HG02642 (cell line): Measurements from ENCODE around the gene RCAN1.
A peak's percentile ranks its signal among the peaks of the same experiment; 100 is the strongest.

Experiments used
- ATAC-seq: cut with Tn5 transposase; IDR thresholded peaks from one replicate; pipeline ENCODE4 v1.9.1; 2021; ENCODE audit warnings: mild to moderate bottlenecking; ENCODE audit not compliant: unreplicated experiment, poor library complexity

The RCAN1 gene

GRCh38 chr21:34521561-34521960 lies 93.4 kb downstream of the RCAN1 start:
- no peak for ATAC-seq

- ATAC-seq, result no peak
Measured at GRCh38 chr21:34520764-34521508, 94.0 kb downstream of the RCAN1 start.

DNA sequence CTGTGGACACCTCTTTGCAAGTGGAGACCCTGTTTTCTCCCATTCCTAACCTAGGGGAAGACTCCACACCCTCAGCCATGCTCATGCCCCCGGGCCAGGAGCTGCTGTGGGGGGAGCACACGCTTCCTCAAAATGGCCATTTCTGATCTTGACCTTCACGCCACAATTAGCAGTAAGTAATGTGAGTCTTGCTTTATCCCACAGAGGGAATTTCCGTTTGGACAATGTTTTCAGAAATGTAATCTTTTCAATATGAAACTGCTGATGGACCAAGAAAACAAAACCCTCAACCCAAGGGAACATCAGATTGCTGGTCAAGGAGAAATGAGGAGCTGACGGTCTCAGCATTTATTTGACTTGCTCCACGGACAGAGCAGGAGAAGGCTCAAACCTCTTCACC lies 94.6 kb downstream of the RCAN1 start:
- ATAC-seq, result no peak

- ATAC-seq, result no peak
Measured at GRCh38 chr21:34519694-34520093, 95.2 kb downstream of the RCAN1 start.

DNA sequence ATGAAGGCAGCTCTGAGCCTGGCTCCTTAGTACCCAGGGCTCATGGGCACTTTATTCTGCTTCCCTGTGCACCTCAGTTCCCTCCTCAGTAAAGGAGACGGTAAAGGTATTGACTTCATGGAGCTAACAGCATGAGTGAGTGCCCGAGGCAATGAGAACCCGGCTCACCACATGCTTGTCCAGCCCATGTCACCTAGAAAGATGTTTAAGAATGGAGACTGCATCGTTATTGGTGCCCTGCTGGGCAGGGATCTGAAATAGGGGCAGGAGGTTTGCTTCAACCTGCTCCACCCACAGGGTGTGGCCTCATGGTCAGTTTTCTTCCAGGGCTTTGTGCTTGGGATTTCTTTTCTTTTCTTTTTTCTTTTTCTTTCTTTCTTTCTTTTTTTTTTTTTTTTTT lies 95.9 kb downstream of the RCAN1 start:
- no peak for ATAC-seq

DNA sequence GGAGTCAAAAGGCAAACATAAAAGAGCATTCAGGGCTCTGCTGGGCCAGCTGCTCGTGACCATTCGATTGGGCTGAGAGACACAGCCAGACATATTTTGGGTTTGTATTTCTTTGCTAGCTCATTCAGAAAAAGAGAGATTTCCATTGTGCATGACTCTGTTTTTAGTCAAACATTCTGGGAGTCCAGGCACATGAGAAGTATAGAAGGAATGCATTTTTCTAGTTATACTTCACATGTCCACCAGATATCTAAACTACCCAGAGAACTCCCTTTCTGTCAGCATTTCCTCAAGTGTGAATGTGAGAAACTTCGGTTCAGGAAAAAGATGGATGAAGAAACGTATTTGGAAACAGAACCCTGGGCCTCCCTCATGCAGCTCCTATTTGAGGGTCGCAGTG lies 96.6 kb downstream of the RCAN1 start:
- no peak for ATAC-seq

DNA sequence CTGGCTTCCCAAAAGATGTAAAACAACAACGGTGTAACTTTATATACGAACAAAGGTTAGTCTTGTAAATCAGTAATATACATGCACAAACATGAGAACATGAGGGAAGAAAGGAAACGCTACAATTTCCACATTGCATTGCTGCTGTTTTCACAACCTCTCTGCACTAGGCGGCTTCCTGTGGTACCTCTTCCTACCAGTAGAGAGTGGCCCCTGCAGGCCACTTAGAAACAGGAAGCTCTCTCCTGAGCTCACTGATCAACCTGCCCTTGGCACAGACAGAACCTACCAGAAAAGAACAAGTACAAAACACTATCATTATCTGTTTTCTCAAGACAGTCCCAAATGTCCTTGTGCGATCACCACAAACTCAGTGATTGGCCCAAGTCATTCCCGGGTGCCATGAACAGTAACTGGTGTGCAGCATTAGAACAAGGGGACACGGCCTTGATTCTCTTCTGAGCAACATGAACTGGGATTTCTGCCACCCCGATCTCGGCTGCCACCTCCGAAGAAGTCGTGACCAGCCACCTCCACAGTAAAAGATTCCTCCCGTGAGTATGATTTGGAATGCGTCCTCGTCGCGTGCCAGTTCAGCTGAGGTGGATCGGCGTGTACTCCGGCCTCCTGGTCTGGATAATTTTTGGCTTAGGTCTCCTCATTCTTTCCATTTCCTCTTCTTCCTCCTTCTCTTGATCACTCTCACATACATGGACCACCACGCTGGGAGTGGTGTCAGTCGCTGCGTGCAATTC lies 97.2 kb downstream of the RCAN1 start:
- ATAC-seq, result no peak

- no peak for ATAC-seq
Measured at GRCh38 chr21:34517039-34517438, 97.9 kb downstream of the RCAN1 start.

DNA sequence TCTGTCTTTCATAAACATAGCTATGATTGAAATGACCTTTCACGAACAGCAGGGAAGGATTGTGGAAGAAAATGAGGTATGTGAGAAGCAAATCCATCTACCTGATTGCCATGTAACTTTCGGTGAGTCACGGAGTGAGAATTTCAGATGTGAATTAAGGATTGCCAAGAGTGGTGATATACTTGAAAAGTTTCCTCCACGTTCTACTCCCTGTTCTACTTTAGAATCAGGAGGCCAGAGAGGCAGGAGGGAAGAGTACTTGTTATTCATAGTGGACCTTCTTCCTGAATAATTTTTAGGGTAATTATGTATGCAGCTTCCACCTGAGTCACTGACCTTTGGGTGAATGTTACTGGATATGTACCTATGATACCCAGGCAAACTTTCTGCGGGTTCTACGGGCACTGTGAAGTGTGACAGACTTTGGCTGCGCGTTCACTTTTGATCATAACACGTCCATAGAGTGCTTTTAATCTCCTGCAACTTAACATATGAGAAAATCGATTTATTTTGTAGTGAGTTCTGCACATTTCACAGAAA lies 100.3 kb downstream of the RCAN1 start:
- no peak for ATAC-seq

GRCh38 chr21:34513129-34513675 lies 101.7 kb downstream of the RCAN1 start:
- ATAC-seq, result no peak

DNA sequence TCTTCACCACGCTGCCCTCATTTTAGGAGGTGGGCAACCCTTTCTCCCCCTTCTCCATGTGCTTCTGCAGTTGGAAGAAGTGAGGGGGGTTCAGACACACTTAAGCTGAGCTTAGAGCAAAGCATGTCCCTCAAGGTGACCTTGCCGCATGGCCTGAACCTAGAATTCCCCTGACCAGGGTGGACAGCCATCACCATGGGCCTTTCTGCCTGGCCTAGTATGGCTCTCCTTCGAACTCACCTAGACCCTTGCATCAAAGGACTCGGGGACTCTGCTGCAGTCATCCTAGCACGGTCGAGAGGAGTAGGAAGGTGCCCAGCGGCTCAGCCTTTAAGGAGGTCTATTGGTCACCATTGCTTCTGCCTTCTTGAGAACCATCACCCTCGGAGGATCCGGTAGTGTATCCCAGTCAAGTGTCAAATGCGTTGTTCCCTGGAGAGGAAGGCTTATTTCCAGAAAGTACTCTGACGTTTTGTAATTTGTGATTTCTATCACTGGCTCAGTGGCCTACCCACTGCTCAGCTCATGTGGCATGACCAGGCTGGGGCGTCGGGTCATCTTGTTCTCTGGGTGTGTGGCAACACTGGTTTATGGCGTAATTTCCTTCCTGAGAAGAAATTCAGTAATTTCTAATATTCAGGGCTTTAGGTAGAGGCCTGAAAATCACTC lies 103.0 kb downstream of the RCAN1 start, which contains the start of gene KCNE1:
KCNE1 (minus strand) TSS at position 424 of the 669 bp plus-strand sequence. CDS start 62,576 bp downstream, outside the sequence.
- ATAC-seq, result no peak

DNA sequence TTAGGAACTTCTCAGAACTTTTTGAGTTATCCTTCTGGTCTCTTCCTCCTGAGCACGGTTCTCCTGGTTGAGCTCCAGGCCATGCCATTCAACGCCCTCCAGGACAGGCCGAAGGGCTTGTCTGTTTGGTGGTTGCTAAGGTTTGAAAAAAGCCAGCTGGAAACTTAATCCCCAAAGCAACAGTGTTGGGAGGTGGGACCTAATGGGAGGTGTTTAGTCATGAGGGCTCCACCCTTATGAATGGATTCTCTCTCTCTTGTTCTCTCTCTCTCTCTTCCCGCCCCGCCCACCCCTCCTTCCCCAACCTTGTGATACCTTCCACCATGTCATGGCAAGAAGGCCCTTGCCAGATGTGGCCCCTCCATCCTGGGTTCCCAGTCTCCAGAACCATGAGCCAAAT lies 103.7 kb downstream of the RCAN1 start:
- ATAC-seq, result no peak

DNA sequence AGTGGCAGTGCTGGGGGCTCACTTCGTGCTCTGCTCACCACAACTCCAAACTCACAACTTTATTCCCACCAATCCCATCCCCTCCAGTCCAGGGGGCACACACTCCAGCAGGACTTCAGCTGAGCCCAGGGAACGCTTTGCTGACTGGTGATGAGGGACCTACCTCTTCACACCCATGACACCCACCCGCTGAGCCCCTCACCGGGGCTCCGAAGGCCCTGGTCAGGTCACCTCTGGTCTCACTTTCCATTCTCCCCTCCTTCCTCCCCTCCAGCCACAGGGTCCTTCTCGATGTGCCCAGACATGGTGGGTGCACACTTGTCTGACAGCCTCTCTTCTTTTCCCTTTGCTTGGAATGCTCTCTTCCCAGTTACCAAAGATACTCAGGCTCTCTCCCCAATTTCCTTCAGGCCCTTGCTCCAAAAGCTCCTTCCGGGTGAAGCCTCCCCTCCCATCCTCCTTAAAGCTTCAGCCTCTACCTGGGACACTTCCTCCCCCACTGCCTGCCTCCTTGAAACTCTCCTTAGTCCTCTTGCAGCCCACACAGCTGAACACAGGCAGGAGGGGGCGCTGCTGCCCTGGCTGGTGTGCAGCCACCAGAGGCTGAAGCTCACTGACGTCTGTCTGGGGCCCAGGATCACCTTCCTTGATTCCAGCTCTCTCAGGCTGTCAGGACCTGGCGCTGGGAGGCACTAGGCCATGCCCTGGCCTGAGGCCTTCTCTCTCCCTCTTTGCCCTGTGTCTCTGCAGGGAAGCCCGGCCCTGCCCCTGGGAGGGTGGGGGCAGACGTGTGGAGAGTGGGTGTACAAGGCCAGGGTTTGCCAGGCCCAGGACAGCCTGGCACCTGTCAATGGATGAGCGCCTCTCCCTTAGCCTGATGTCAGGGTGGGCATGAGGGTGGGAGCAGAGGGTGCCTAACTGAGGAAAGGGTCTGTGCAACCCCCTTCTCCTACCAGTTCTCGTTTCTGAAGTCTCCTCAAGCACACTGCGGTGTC lies 104.5 kb downstream of the RCAN1 start:
- ATAC-seq, result peak; percentile 64

DNA sequence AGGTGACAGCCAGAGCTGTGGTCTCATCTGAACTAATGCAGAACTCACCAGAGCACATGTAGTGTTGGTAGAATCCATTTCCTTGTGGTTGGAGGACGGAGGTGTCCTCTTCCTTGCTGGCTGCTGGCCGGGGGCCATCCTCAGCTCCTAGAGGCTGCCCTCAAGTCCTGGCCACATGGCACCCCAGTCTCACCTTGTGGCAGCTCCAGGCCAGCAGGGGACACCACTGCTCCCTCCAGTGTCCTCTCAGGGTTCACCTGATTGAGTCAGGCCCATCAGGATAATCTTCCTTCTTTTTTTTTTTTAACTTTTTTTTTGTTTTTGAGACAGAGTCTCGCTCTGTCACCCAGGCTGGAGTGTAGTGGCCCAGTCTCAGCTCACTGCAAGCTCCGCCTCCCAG lies 105.8 kb downstream of the RCAN1 start:
- ATAC-seq, result no peak

GRCh38 chr21:34504595-34504994 lies 110.3 kb downstream of the RCAN1 start:
- ATAC-seq, result no peak

DNA sequence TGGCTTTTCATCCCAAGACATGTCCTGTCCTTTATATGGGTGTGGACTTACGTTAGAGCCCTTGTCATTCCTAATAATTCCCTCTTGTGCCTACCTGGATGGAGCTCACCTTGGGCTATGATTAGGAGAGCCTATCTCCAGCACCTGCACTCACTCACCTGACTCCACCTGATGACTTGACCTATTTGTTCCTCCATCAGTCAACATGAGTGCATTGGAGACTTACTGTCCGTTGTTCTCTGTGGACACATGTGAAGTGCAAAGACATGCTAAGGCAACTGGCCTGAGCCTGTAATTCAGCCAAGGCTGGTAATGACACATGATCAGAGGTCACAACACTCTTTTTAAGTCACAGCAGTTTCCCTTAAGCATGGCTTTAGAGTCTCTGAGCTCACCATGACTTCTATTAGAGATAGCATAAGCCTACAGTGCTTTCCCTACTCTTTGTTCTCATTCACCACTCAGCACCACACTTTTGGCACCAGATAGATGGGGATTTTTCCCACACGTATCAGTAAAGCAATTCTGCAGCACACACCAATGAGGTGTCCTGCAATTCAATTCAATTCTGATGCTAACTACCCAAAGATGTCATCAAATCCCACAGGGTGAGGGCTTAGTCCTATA lies 112.3 kb downstream of the RCAN1 start:
- no peak for ATAC-seq

GRCh38 chr21:34501716-34502115 lies 113.2 kb downstream of the RCAN1 start:
- no peak for ATAC-seq

GRCh38 chr21:34500191-34500590 lies 114.7 kb downstream of the RCAN1 start:
- ATAC-seq, result no peak

- ATAC-seq, result no peak
Measured at GRCh38 chr21:34499116-34499515, 115.8 kb downstream of the RCAN1 start.
